GM19193 (cell line): ENCODE measurements around the gene RPP40.

Experiments used
- POLR2A ChIP-seq: IDR thresholded peaks from 4 replicates; pipeline ENCODE4 v1.6.1; 2011; ENCODE audit not compliant: insufficient read depth, insufficient read length; ENCODE audit errors: extremely low read depth

RPP40 gene

GRCh38 chr6:5028301-5028700 is 24.5 kb upstream of the RPP40 start:
- TF ChIP-seq POLR2A: no peak

GRCh38 chr6:5025911-5026819 is 22.3 kb upstream of the RPP40 start:
- TF ChIP-seq POLR2A: no peak

GRCh38 chr6:5023923-5024322 is 20.1 kb upstream of the RPP40 start:
- no peak for TF ChIP-seq POLR2A

GRCh38 chr6:5020142-5020541 is 16.3 kb upstream of the RPP40 start:
- TF ChIP-seq POLR2A: no peak

- no peak for TF ChIP-seq POLR2A
Measured at GRCh38 chr6:5014072-5014561, 10.3 kb upstream of the RPP40 start.

GRCh38 chr6:5012519-5012918 is 8.7 kb upstream of the RPP40 start:
- TF ChIP-seq POLR2A: no peak

- TF ChIP-seq POLR2A: no peak
Measured at GRCh38 chr6:5011346-5011745, 7.5 kb upstream of the RPP40 start.

GRCh38 chr6:5007531-5007930 is 3.7 kb upstream of the RPP40 start:
- TF ChIP-seq POLR2A: no peak

- TF ChIP-seq POLR2A: no peak
Measured at GRCh38 chr6:5006222-5006621, 2.4 kb upstream of the RPP40 start.

GRCh38 chr6:5004373-5005037 is 668 bp upstream of the RPP40 start:
- TF ChIP-seq POLR2A: no peak

GRCh38 chr6:4999586-4999985 is 4.3 kb downstream of the RPP40 start:
- TF ChIP-seq POLR2A: no peak

- no peak for TF ChIP-seq POLR2A
Measured at GRCh38 chr6:4997862-4998261, 6.0 kb downstream of the RPP40 start.

GRCh38 chr6:4994741-4995140 is 9.1 kb downstream of the RPP40 start:
- TF ChIP-seq POLR2A: no peak

GRCh38 chr6:4987432-4987831 is 16.4 kb downstream of the RPP40 start:
- no peak for TF ChIP-seq POLR2A

- no peak for TF ChIP-seq POLR2A
Measured at GRCh38 chr6:4986999-4987398, 16.8 kb downstream of the RPP40 start.

- TF ChIP-seq POLR2A: no peak
Measured at GRCh38 chr6:4983322-4983721, 20.5 kb downstream of the RPP40 start.
